OCI-LY7 (cell line): ENCODE data around the gene NYNRIN. TPM values are rescaled to one million over a fixed set of nuclear protein-coding genes. Genes with fewer than 3 reads are reported as not detected.

Experiments used
- BruUV-seq: library from RNA; stranded (reverse); fragments of 400-500 nt; replicated peaks from 2 replicates; lab custom pipeline; 2021; lab: Mats Ljungman, UMichigan
- CTCF ChIA-PET: fragments of 300-600 bp; sonication (Branson Sonifier 250); formaldehyde crosslinking; loops from one replicate; lab custom pipeline; 2022; ENCODE audit warnings: antibody characterized with exemption; ENCODE audit not compliant: unreplicated experiment; lab: Charles Lee
- POLR2A ChIA-PET: fragments of 300-600 bp; sonication (Branson Sonifier 250); formaldehyde crosslinking; loops from one replicate; lab custom pipeline; 2022; ENCODE audit warnings: antibody characterized with exemption; lab: Charles Lee
- DNase-seq: peaks from one replicate; pipeline ENCODE4 v3.0.0-alpha.2; 2015; ENCODE audit warnings: low spot score
- H2AFZ ChIP-seq: fragments of 200-600 bp; sonication (generic), shearing (Covaris generic); 2 replicates; pipeline ENCODE4 v1.6.1; 2014; ENCODE audit warnings: mild to moderate bottlenecking, antibody characterized with exemption, low read length, moderate library complexity
- H3K27ac ChIP-seq: fragments of 200-600 bp; sonication (generic); 2 replicates; pipeline ENCODE4 v1.5.1; 2014; ENCODE audit warnings: mixed run types, low read depth, mild to moderate bottlenecking, moderate library complexity, low read length, inconsistent platforms; ENCODE audit not compliant: poor library complexity, severe bottlenecking
- H3K36me3 ChIP-seq: fragments of 200-600 bp; sonication (generic); 2 replicates; pipeline ENCODE4 v1.6.1; 2014; ENCODE audit warnings: mild to moderate bottlenecking, antibody characterized with exemption, low read length, moderate library complexity, mixed read lengths; ENCODE audit not compliant: insufficient read depth
- H3K4me1 ChIP-seq: fragments of 200-600 bp; sonication (generic); 2 replicates; pipeline ENCODE4 v1.5.1; 2014; ENCODE audit warnings: mild to moderate bottlenecking, low read length; ENCODE audit not compliant: insufficient read depth, poor library complexity, severe bottlenecking
- H3K4me2 ChIP-seq: fragments of 200-600 bp; sonication (generic); 2 replicates; pipeline ENCODE4 v1.6.1; 2014; ENCODE audit warnings: mild to moderate bottlenecking, low read length
- H3K4me3 ChIP-seq: fragments of 200-600 bp; sonication (generic); 2 replicates; pipeline ENCODE4 v1.5.1; 2014; ENCODE audit warnings: mild to moderate bottlenecking, low read depth, low read length; ENCODE audit not compliant: poor library complexity, severe bottlenecking
- H3K79me2 ChIP-seq: fragments of 200-600 bp; sonication (generic); 2 replicates; pipeline ENCODE4 v1.6.1; 2016; ENCODE audit warnings: low read depth, mild to moderate bottlenecking, low read length, moderate library complexity, mixed read lengths; ENCODE audit not compliant: insufficient read depth
- H3K9me2 ChIP-seq: fragments of 200-600 bp; sonication (generic); 2 replicates; pipeline ENCODE4 v1.6.1; 2016; ENCODE audit warnings: mild to moderate bottlenecking, low read length, mixed read lengths; ENCODE audit not compliant: insufficient read depth
- H3K9me3 ChIP-seq: fragments of 200-600 bp; sonication (generic); 2 replicates; pipeline ENCODE4 v1.6.1; 2014; ENCODE audit warnings: mild to moderate bottlenecking, mixed run types, low read length, mixed read lengths
- H4K20me1 ChIP-seq: fragments of 200-600 bp; sonication (generic); 2 replicates; pipeline ENCODE4 v1.6.1; 2014; ENCODE audit warnings: mild to moderate bottlenecking, antibody characterized with exemption, low read length, moderate library complexity, mixed read lengths; ENCODE audit not compliant: insufficient read depth
- CTCF ChIP-seq: fragments of 200-600 bp; sonication (generic); conservative IDR thresholded peaks from 2 replicates; pipeline ENCODE4 v1.5.1; 2014; ENCODE audit warnings: mild to moderate bottlenecking, antibody characterized with exemption, low read length, moderate library complexity, mixed read lengths
- EZH2phosphoT487 ChIP-seq: fragments of 200-600 bp; sonication (generic); IDR thresholded peaks from 2 replicates; pipeline ENCODE4 v1.6.1; 2018; ENCODE audit warnings: low read depth, borderline replicate concordance, mild to moderate bottlenecking, mixed run types, antibody characterized with exemption, low read length, moderate library complexity, mixed read lengths
- intact Hi-C: fragments of 100-400 bp; cut with micrococcal nuclease; formaldehyde crosslinking; loops from one replicate; pipeline ENCODE4 v1.10.0; 2022; ENCODE audit not compliant: unreplicated experiment
- total RNA-seq, 2 experiments: library from RNA; depleted of rRNA in 1 of 2; stranded (reverse); fragments of >200 nt in 1 of 2; shearing (Covaris generic) in 1 of 2; gene quantifications; 2 replicates each; pipeline ENCODE4 v1.2.3, GENCODE V29; 2014 to 2022

Gene NYNRIN
- total RNA-seq, 2 experiments from 2014 or later, result 0.13 TPM; not detected in 1

DNA sequence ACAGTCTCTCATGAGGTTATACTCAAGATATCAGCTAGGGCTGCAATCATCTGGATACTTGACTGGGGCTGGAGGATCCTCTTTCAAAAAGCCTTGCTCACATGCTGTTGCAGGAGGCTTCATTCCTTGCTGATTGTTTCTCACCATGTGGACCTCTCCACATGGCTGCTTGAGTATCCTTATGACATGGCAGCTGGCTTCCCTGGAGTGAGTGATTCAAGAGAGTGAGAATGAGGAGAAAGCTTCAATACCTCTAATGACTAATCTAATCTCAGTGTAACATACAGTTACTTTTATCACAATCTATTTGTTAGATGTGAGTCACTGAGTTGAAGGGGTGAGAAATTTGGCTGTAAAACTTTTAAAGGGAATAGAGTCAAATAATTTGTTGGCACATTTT is 58.2 kb downstream of the NYNRIN start:
- H3K79me2 ChIP-seq, result no peaks in the 10 kb centered on the region
- no peak overlapping the region for H3K27ac ChIP-seq
- ChIA-PET CTCF (interaction anchor here (0.5 kb wide), 1 partner anchor 99 kb away, joined by 3 read pairs; no protein-coding TSS in a partner anchor), POLR2A (no interaction called here)
- no peaks in the 10 kb centered on the region for H3K36me3 ChIP-seq
- no peak for TF ChIP-seq EZH2phosphoT487
- TF ChIP-seq CTCF, result no peak
- H2AFZ ChIP-seq, result no peak overlapping the region
- H3K4me1 ChIP-seq, result no peaks in the 10 kb centered on the region
- intact Hi-C loops, result no loop called here
- 0 out of 2 replicates have a peak, but pooled peaks cover 5% of the 10 kb centered on the region for H3K9me3 ChIP-seq
- no peak overlapping the region for H3K4me3 ChIP-seq
- no TSS peak for BruUV-seq
- H3K9me2 ChIP-seq, result no peaks in the 10 kb centered on the region
- H4K20me1 ChIP-seq, result no peaks in the 10 kb centered on the region
- no peak for DNase-seq
- no peak overlapping the region for H3K4me2 ChIP-seq

DNA sequence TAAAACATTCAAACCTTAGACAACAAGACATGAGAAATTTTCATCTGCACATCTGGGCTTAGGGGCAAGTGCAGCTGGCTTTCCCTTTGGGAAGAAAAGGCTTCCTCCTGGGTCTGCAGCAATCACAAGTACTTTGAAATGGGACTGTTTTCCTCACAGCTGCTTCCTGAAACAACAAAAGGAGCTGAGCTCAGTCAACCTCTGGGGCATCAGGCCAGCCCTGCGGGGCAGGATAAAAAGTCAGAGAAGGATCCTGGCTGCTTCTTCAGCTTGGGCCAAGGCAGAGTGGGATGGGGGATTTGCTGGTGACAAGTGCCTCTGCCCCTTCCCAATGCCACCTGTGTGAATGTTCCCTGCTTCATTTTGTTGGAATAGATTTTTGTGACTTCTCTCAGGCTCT is 59.9 kb downstream of the NYNRIN start:
- POLR2A ChIA-PET, result no interaction called here
- Histone ChIP-seq H4K20me1 (no peaks in the 10 kb centered on the region), H3K9me3 (0 out of 2 replicates have a peak, but pooled peaks cover 5% of the 10 kb centered on the region), H3K4me3 (no peak overlapping the region), H3K4me2 (no peak overlapping the region), H3K4me1 (peaks cover 11% of the 10 kb centered on the region), H2AFZ (no peak overlapping the region), H3K79me2 (no peaks in the 10 kb centered on the region), H3K36me3 (no peaks in the 10 kb centered on the region), H3K9me2 (no peaks in the 10 kb centered on the region), H3K27ac (no peak overlapping the region)
- TF ChIP-seq EZH2phosphoT487, result no peak
- TF ChIP-seq CTCF, result no peak
- no peak for DNase-seq
- intact Hi-C loops, result no loop called here
- CTCF ChIA-PET, result interaction anchor here (0.8 kb wide), 1 partner anchor 17 kb away, joined by 3 read pairs; no protein-coding TSS in a partner anchor
- BruUV-seq, result no TSS peak

DNA sequence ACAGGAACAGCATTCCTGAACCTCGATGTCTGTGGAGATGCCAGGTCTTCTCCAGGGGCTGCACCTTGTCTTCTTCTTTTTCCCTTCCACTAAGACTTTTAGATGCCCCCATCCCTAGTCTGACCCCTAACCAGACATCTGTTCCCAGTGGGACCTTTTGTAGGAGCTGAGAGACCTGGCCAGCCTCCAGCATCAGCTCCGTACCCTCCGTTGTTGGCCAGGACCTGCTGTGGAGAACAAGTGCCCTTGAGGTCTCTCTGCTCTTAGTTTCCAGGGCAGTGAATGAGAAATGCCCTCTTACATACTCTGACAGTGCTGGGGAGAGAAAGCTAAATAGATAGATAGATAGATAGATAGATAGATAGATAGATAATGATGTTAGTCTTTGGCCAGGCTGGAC is 60.5 kb downstream of the NYNRIN start:
- CTCF ChIA-PET, result no interaction called here

More for the DNA sequence above, 60.5 kb downstream of the NYNRIN start:
- POLR2A ChIA-PET, result interaction anchor here (1.1 kb wide), 1 partner anchor 18 kb away, joined by 3 read pairs; no protein-coding TSS in a partner anchor
- Histone ChIP-seq H3K9me3 (0 out of 2 replicates have a peak, but pooled peaks cover 2% of the 10 kb centered on the region), H3K9me2 (no peaks in the 10 kb centered on the region), H3K27ac (no peak overlapping the region), H3K4me2 (no peak overlapping the region), H3K4me3 (no peak overlapping the region), H3K4me1 (peaks cover 17% of the 10 kb centered on the region), H4K20me1 (no peaks in the 10 kb centered on the region), H2AFZ (no peak overlapping the region), H3K36me3 (no peaks in the 10 kb centered on the region), H3K79me2 (no peaks in the 10 kb centered on the region)
- TF ChIP-seq EZH2phosphoT487, result no peak
- TF ChIP-seq CTCF, result no peak
- DNase-seq, result no peak
- intact Hi-C loops, result no loop called here
- no TSS peak for BruUV-seq
